Adrenal gland (tissue), 5 donors: Measurements from ENCODE around the gene ALCAM.

Source experiments
- POLR2A ChIP-seq, 2 donors: fragments of 450-650 bp; IDR thresholded peaks; one replicate each; pipeline ENCODE4 v1.6.1; 2017; ENCODE audit warnings: antibody characterized with exemption in 2 of 2, mild to moderate bottlenecking in 2 of 2, moderate library complexity in 1 of 2
- TF ChIP-seq, protein P1 (sequence below), 6 experiments: fragments of 450-650 bp in 4 of 6; fragments of 200-600 bp in 2 of 6; sonication (generic) in 1 of 6; IDR thresholded peaks; 1 replicate in 5 of 6; 2 replicates in 1 of 6; pipeline versions ENCODE4 v1.5.1 to v1.8.0; 2016 to 2021; ENCODE audit warnings: antibody characterized with exemption in 6 of 6, mild to moderate bottlenecking in 2 of 6, moderate library complexity in 1 of 6
- donor health status: DM: no; HTN: no; CAD: no.

DNA sequence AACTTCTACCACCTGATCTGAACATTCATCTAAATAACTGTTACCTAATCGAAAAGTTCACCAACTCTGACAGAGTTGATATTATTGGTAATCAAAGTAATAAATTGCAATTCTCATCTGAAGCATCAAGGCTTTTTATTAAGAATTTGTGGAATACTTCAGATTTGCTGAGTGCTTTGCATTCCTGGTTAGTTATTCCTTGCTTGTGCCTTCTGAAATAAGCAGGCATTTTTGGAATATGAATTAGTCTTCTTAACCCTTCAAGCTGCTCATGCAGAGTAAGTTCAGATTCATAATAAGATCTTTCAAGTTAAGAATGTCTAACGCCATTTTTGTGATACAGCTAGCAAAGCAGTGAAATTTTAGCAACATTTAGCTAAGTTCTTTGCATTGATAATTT lies 188.5 kb downstream of the ALCAM start:
- TF ChIP-seq POLR2A (IDR thresholded peaks at IDR 0.05): no peak
- TF ChIP-seq, protein P1, sequence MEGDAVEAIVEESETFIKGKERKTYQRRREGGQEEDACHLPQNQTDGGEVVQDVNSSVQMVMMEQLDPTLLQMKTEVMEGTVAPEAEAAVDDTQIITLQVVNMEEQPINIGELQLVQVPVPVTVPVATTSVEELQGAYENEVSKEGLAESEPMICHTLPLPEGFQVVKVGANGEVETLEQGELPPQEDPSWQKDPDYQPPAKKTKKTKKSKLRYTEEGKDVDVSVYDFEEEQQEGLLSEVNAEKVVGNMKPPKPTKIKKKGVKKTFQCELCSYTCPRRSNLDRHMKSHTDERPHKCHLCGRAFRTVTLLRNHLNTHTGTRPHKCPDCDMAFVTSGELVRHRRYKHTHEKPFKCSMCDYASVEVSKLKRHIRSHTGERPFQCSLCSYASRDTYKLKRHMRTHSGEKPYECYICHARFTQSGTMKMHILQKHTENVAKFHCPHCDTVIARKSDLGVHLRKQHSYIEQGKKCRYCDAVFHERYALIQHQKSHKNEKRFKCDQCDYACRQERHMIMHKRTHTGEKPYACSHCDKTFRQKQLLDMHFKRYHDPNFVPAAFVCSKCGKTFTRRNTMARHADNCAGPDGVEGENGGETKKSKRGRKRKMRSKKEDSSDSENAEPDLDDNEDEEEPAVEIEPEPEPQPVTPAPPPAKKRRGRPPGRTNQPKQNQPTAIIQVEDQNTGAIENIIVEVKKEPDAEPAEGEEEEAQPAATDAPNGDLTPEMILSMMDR (IDR thresholded peaks at IDR 0.05): no peak
